Neural cell (in vitro differentiated cells): ENCODE measurements around the gene IL19. TPM values are rescaled to one million over a fixed set of nuclear protein-coding genes. Genes with fewer than 3 reads are reported as not detected.

Experiments
- H2AFZ ChIP-seq: fragments of 200-600, 300-800 bp; sonication (generic), shearing (Covaris generic); 2 replicates; pipeline ENCODE4 v1.6.0; 2014; ENCODE audit warnings: low read depth, mild to moderate bottlenecking, antibody characterized with exemption, low read length, moderate library complexity
- H3F3A ChIP-seq: fragments of 200-600 bp; shearing (Covaris generic); 2 replicates; pipeline ENCODE4 v1.6.1; 2016; ENCODE audit warnings: mild to moderate bottlenecking, moderate library complexity, mixed read lengths, antibody characterized with exemption, low read length; ENCODE audit not compliant: insufficient read depth, poor library complexity, severe bottlenecking
- H3K27ac ChIP-seq: fragments of 200-600, 300-800 bp; sonication (generic), shearing (Covaris generic); 2 replicates; pipeline ENCODE4 v1.5.1; 2014; ENCODE audit warnings: mild to moderate bottlenecking, low read length, moderate library complexity
- H3K27me3 ChIP-seq: fragments of 300-800, 200-600 bp; sonication (generic), shearing (Covaris generic); 2 replicates; pipeline ENCODE4 v1.6.0; 2014; ENCODE audit warnings: mild to moderate bottlenecking, low read depth, low read length, moderate library complexity; ENCODE audit not compliant: insufficient read depth
- H3K36me3 ChIP-seq: fragments of 300-800, 200-600 bp; sonication (generic), shearing (Covaris generic); 2 replicates; pipeline ENCODE4 v1.5.1; 2014; ENCODE audit warnings: mild to moderate bottlenecking, antibody characterized with exemption, low read length, moderate library complexity; ENCODE audit not compliant: insufficient read depth
- H3K4me2 ChIP-seq: fragments of 300-800, 200-600 bp; sonication (generic), shearing (Covaris generic); 2 replicates; pipeline ENCODE4 v1.6.0; 2014; ENCODE audit warnings: mild to moderate bottlenecking, low read length
- H3K4me3 ChIP-seq: fragments of 300-800, 200-600 bp; sonication (generic), shearing (Covaris generic); 2 replicates; pipeline ENCODE4 v1.5.1; 2014; ENCODE audit warnings: mild to moderate bottlenecking, low read length, moderate library complexity
- H3K79me2 ChIP-seq: fragments of 200-600 bp; shearing (Covaris generic); replicated peaks from 2 replicates; pipeline ENCODE4 v1.6.0; 2014; ENCODE audit warnings: mild to moderate bottlenecking, low read length, moderate library complexity; ENCODE audit not compliant: insufficient read depth
- H3K9ac ChIP-seq: fragments of 300-800, 200-600 bp; sonication (generic), shearing (Covaris generic); 2 replicates; pipeline ENCODE4 v1.6.1; 2016; ENCODE audit warnings: mild to moderate bottlenecking, low read length, mixed read lengths
- H3K9me2 ChIP-seq: fragments of 200-600 bp; shearing (Covaris generic); 2 replicates; pipeline ENCODE4 v1.6.1; 2016; ENCODE audit warnings: mild to moderate bottlenecking, low read length, mixed read lengths; ENCODE audit not compliant: insufficient read depth
- H3K9me3 ChIP-seq: fragments of 200-600, 300-800 bp; sonication (generic), shearing (Covaris generic); 2 replicates; pipeline ENCODE4 v1.6.1; 2016; ENCODE audit warnings: mild to moderate bottlenecking, mixed run types, low read length, moderate library complexity, mixed read lengths
- H4K20me1 ChIP-seq: fragments of 200-600 bp; shearing (Covaris generic); 2 replicates; pipeline ENCODE4 v1.6.1; 2016; ENCODE audit warnings: mild to moderate bottlenecking, mixed run types; ENCODE audit not compliant: insufficient read depth
- CTCF ChIP-seq: fragments of 450-650 bp; IDR thresholded peaks from 2 replicates; pipeline ENCODE4 v1.5.1; 2014; ENCODE audit warnings: antibody characterized with exemption, mild to moderate bottlenecking, moderate library complexity; ENCODE audit not compliant: poor library complexity, severe bottlenecking
- EP300 ChIP-seq: fragments of 450-650 bp; conservative IDR thresholded peaks from 2 replicates; pipeline ENCODE4 v1.6.1; 2014; ENCODE audit warnings: antibody characterized with exemption, mild to moderate bottlenecking, moderate library complexity; ENCODE audit not compliant: poor library complexity, severe bottlenecking
- EZH2 ChIP-seq: fragments of 200-600, 300-800 bp; shearing (Covaris generic), sonication (generic); IDR thresholded peaks from 2 replicates; pipeline ENCODE4 v1.6.1; 2014; ENCODE audit warnings: antibody characterized with exemption, low read length, borderline replicate concordance, mild to moderate bottlenecking; ENCODE audit not compliant: insufficient read depth, poor library complexity, severe bottlenecking
- MXI1 ChIP-seq: fragments of 450-650 bp; conservative IDR thresholded peaks from 2 replicates; pipeline ENCODE4 v1.6.1; 2014; ENCODE audit warnings: antibody characterized with exemption, mild to moderate bottlenecking; ENCODE audit not compliant: poor library complexity, severe bottlenecking
- POLR2AphosphoS5 ChIP-seq: IDR thresholded peaks from 2 replicates; pipeline ENCODE4 v1.6.1; 2012
- RAD21 ChIP-seq: fragments of 450-650 bp; conservative IDR thresholded peaks from 2 replicates; pipeline ENCODE4 v1.6.1; 2014; ENCODE audit warnings: antibody characterized with exemption, mild to moderate bottlenecking, moderate library complexity
- REST ChIP-seq: IDR thresholded peaks from 2 replicates; pipeline ENCODE4 v1.6.1; 2012; ENCODE audit warnings: borderline replicate concordance
- SMC3 ChIP-seq: fragments of 450-650 bp; conservative IDR thresholded peaks from 2 replicates; pipeline ENCODE4 v1.6.1; 2014; ENCODE audit warnings: antibody characterized with exemption, mild to moderate bottlenecking, moderate library complexity; ENCODE audit not compliant: poor library complexity
- TAF1 ChIP-seq: IDR thresholded peaks from 2 replicates; pipeline ENCODE4 v1.6.1; 2012; ENCODE audit warnings: low read depth
- polyA plus RNA-seq: library from polyadenylated mRNA; depleted of rRNA; stranded (reverse); fragments of >200 nt; gene quantifications from 2 replicates; pipeline ENCODE4 v1.2.3, GENCODE V29; 2014

IL19 gene
- polyA plus RNA-seq, 1 donor from 2014 or later: not detected

- H3K4me2 ChIP-seq: no peak overlapping the region
- H2AFZ ChIP-seq: no peak overlapping the region
- H3K9ac ChIP-seq: no peak overlapping the region
- TF ChIP-seq CTCF: no peak
- no peak for TF ChIP-seq RAD21
- no peak for TF ChIP-seq REST
- no peak for TF ChIP-seq EZH2
- no peaks in the 10 kb centered on the region for H4K20me1 ChIP-seq
- no peak overlapping the region for H3K27ac ChIP-seq
- H3K9me2 ChIP-seq: no peaks in the 10 kb centered on the region
- no peaks in the 10 kb centered on the region for H3K9me3 ChIP-seq
- H3K4me3 ChIP-seq: no peak overlapping the region
- no peaks in the 10 kb centered on the region for H3F3A ChIP-seq
- H3K79me2 ChIP-seq: no peaks in the 10 kb centered on the region
- no peaks in the 10 kb centered on the region for H3K36me3 ChIP-seq
- no peaks in the 10 kb centered on the region for H3K27me3 ChIP-seq
Measured at GRCh38 chr1:206835186-206835585, 64.6 kb downstream of the IL19 start.

GRCh38 chr1:206836111-206836510 lies 65.5 kb downstream of the IL19 start:
- Histone ChIP-seq H3K27ac (no peak overlapping the region), H2AFZ (no peak overlapping the region), H3K27me3 (no peaks in the 10 kb centered on the region), H3K9me2 (no peaks in the 10 kb centered on the region), H3F3A (no peaks in the 10 kb centered on the region), H3K9ac (no peak overlapping the region), H3K9me3 (no peaks in the 10 kb centered on the region), H3K4me2 (no peak overlapping the region), H3K36me3 (no peaks in the 10 kb centered on the region), H3K79me2 (no peaks in the 10 kb centered on the region), H4K20me1 (no peaks in the 10 kb centered on the region), H3K4me3 (no peak overlapping the region)
- TF ChIP-seq TAF1 (no peak), RAD21 (no peak), REST (no peak), EZH2 (no peak), POLR2AphosphoS5 (no peak), EP300 (no peak), SMC3 (no peak), MXI1 (no peak)
